GM23338 (cell line): ENCODE data around the gene GBP7. TPM values are rescaled to one million over a fixed set of nuclear protein-coding genes. Genes with fewer than 3 reads are reported as not detected.

Source experiments
- ATAC-seq: fragments of 200-7000 bp; cut with Tn5 transposase; 3 replicates; pipeline ENCODE4 v1.9.1; 2020
- DNase-seq: peaks from one replicate; pipeline ENCODE4 v3.0.0-alpha.2; 2015; ENCODE audit warnings: low spot score
- H2AFZ ChIP-seq: fragments of 200-600 bp; sonication (generic); 2 replicates; pipeline ENCODE4 v1.8.0; 2016; ENCODE audit warnings: antibody characterized with exemption, mild to moderate bottlenecking, moderate library complexity
- H3F3A ChIP-seq: fragments of 200-600 bp; sonication (generic); replicated peaks from 2 replicates; pipeline ENCODE4 v1.8.0; 2017; ENCODE audit warnings: antibody characterized with exemption, mixed run types, low read depth
- H3K27ac ChIP-seq: fragments of 200-600 bp; sonication (generic); 2 replicates; pipeline ENCODE4 v1.6.1; 2016; ENCODE audit warnings: low read depth
- H3K27me3 ChIP-seq: fragments of 200-600 bp; sonication (generic); 2 replicates; pipeline ENCODE4 v1.8.0; 2016; ENCODE audit warnings: mild to moderate bottlenecking, mixed run types, moderate library complexity; ENCODE audit not compliant: insufficient read depth
- H3K36me3 ChIP-seq: fragments of 200-600 bp; sonication (generic); 2 replicates; pipeline ENCODE4 v1.8.0; 2016; ENCODE audit warnings: mild to moderate bottlenecking; ENCODE audit not compliant: insufficient read depth
- H3K4me1 ChIP-seq: fragments of 200-600 bp; sonication (generic); 2 replicates; pipeline ENCODE4 v1.8.0; 2016; ENCODE audit warnings: mild to moderate bottlenecking, moderate library complexity; ENCODE audit not compliant: insufficient read depth
- H3K4me2 ChIP-seq: fragments of 200-600 bp; sonication (generic); 2 replicates; pipeline ENCODE4 v1.7.1; 2017; ENCODE audit warnings: mixed run types
- H3K4me3 ChIP-seq: fragments of 200-600 bp; sonication (generic); 2 replicates; pipeline ENCODE4 v1.6.1; 2016; ENCODE audit warnings: mixed run types
- H3K79me2 ChIP-seq: fragments of 200-600 bp; sonication (generic); replicated peaks from 2 replicates; pipeline ENCODE4 v1.8.0; 2017; ENCODE audit warnings: mild to moderate bottlenecking; ENCODE audit not compliant: insufficient read depth
- H3K9me2 ChIP-seq: fragments of 200-600 bp; sonication (generic); 2 replicates; pipeline ENCODE4 v1.8.0; 2017; ENCODE audit not compliant: insufficient read depth
- H4K20me1 ChIP-seq: fragments of 200-600 bp; sonication (generic); replicated peaks from 2 replicates; pipeline ENCODE4 v1.8.0; 2017; ENCODE audit warnings: mild to moderate bottlenecking; ENCODE audit not compliant: insufficient read depth
- H3K27ac Mint-ChIP-seq: 2 replicates; pipeline ENCODE4 v1.8.0; 2020; ENCODE audit warnings: inconsistent platforms, mild to moderate bottlenecking, moderate library complexity, mixed read lengths
- H3K27me3 Mint-ChIP-seq: 3 replicates; pipeline ENCODE4 v1.8.0; 2022; ENCODE audit warnings: low read depth, mild to moderate bottlenecking, moderate library complexity, mixed read lengths, inconsistent platforms; ENCODE audit not compliant: insufficient read depth, poor library complexity
- H3K36me3 Mint-ChIP-seq: 3 replicates; pipeline ENCODE4 v1.8.0; 2021; ENCODE audit warnings: low read depth, mild to moderate bottlenecking, inconsistent platforms, moderate library complexity, mixed read lengths
- H3K4me1 Mint-ChIP-seq: 3 replicates; pipeline ENCODE4 v1.8.0; 2020; ENCODE audit warnings: mild to moderate bottlenecking, inconsistent platforms, mixed read lengths
- H3K4me3 Mint-ChIP-seq: 3 replicates; pipeline ENCODE4 v1.8.0; 2021; ENCODE audit warnings: moderate library complexity, mild to moderate bottlenecking, inconsistent platforms, mixed read lengths
- H3K9me3 Mint-ChIP-seq: 3 replicates; pipeline ENCODE4 v1.8.0; 2020; ENCODE audit warnings: moderate library complexity, mild to moderate bottlenecking, inconsistent platforms, mixed read lengths
- CREB1 ChIP-seq: fragments of 250-450 bp; sonication (Bioruptor Pico); IDR thresholded peaks from 2 replicates; pipeline ENCODE4 v1.5.0; 2020; ENCODE audit warnings: low read depth, mild to moderate bottlenecking, moderate library complexity
- CTCF ChIP-seq, 2 experiments: fragments of 200-600 bp in 1 of 2; sonication (generic) in 1 of 2; conservative IDR thresholded peaks; 2 replicates each; pipeline versions ENCODE4 v1.5.1 to v1.6.1; 2016 to 2017; ENCODE audit warnings: antibody characterized with exemption in 2 of 2, low read depth in 2 of 2, mild to moderate bottlenecking in 2 of 2, moderate library complexity in 1 of 2
- EZH2 ChIP-seq: fragments of 200-600 bp; sonication (generic); IDR thresholded peaks from one replicate; pipeline ENCODE4 v1.8.0; 2017; ENCODE audit warnings: antibody characterized with exemption, mild to moderate bottlenecking, low read depth; ENCODE audit not compliant: unreplicated experiment
- EZH2phosphoT487 ChIP-seq: fragments of 200-600 bp; sonication (generic); IDR thresholded peaks from one replicate; pipeline ENCODE4 v1.8.1; 2018; ENCODE audit warnings: antibody characterized with exemption; ENCODE audit not compliant: unreplicated experiment
- JUNB ChIP-seq: IDR thresholded peaks from one replicate; pipeline ENCODE4 v1.6.1; 2016; ENCODE audit warnings: antibody characterized with exemption; ENCODE audit not compliant: unreplicated experiment
- NANOG ChIP-seq: IDR thresholded peaks from 2 replicates; pipeline ENCODE4 v1.6.1; 2016; ENCODE audit warnings: antibody characterized with exemption, borderline replicate concordance
- POLR2AphosphoS5 ChIP-seq: IDR thresholded peaks from 2 replicates; pipeline ENCODE4 v1.6.1; 2016; ENCODE audit warnings: antibody characterized with exemption, low read depth
- STAT1 ChIP-seq: IDR thresholded peaks from one replicate; pipeline ENCODE4 v1.6.1; 2016; ENCODE audit warnings: antibody characterized with exemption; ENCODE audit not compliant: unreplicated experiment
- ZNF114 ChIP-seq: fragments of 250-450 bp; sonication (Bioruptor Pico); IDR thresholded peaks from 2 replicates; pipeline ENCODE4 v1.5.0; 2020; ENCODE audit warnings: mild to moderate bottlenecking, moderate library complexity
- ZNF331 ChIP-seq: fragments of 250-450 bp; sonication (Bioruptor Pico); IDR thresholded peaks from 2 replicates; pipeline ENCODE4 v1.5.0; 2020; ENCODE audit warnings: low read depth, mild to moderate bottlenecking, moderate library complexity
- polyA plus RNA-seq: library from polyadenylated mRNA; unstranded; fragments of >200 nt; fragmentation: Nextera tagmentation; extraction: Ambion mirVana; gene quantifications from 2 replicates; pipeline ENCODE4 v1.2.1, GENCODE V29; 2016
- total RNA-seq: library from RNA; depleted of rRNA; stranded (reverse); fragments of >200 nt; shearing (Covaris generic); gene quantifications from 2 replicates; pipeline ENCODE4 v1.2.3, GENCODE V29; 2014
- TF ChIP-seq, protein P1 (sequence below): fragments of 250-450 bp; sonication (Bioruptor Pico); IDR thresholded peaks from 2 replicates; pipeline ENCODE4 v1.5.0; 2020; ENCODE audit warnings: mild to moderate bottlenecking, moderate library complexity
- TF ChIP-seq, protein P2 (sequence below): IDR thresholded peaks from 2 replicates; pipeline ENCODE4 v1.6.1; 2016; ENCODE audit warnings: antibody characterized with exemption
- TF ChIP-seq, protein P3 (sequence below): IDR thresholded peaks from one replicate; pipeline ENCODE4 v1.6.1; 2018; ENCODE audit warnings: antibody characterized with exemption; ENCODE audit not compliant: unreplicated experiment

GBP7 gene
- total and polyA plus RNA-seq, 2 experiments from 2014 or later, result not detected

DNA sequence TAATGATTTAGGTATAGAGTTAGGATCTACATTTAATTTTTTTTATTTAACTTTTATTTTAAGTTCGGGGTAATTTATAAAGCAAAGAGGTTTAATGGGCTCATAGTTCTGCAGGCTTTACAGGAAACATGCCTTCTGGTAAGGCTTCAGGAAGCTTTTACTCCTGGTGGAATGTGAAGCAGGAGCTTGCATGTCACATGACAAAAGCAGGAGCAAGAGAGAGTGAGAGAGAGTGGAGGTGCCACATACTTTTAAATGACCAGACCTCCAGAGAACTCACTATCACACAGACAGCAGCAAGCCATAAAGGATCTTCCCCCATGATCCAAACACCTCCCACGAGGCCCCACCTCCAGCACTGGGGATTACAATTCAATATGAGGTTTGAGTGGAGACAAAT lies 32.3 kb downstream of the GBP7 start:
- ATAC-seq (peak; percentile 33; the same call in 1 of the 3 replicates), DNase-seq (peak; percentile 17)
- TF ChIP-seq CREB1 (CRISPR knock-in tag) (no peak), EZH2phosphoT487 (no peak), STAT1 (no peak), NANOG (no peak), EZH2 (no peak), POLR2AphosphoS5 (no peak), CTCF (conservative IDR thresholded peaks at IDR 0.05; ENCODE audit: low read depth in 2 of 2) (no peak), ZNF331 (CRISPR knock-in tag) (no peak), JUNB (no peak), ZNF114 (CRISPR knock-in tag) (no peak)
- TF ChIP-seq, protein P1, sequence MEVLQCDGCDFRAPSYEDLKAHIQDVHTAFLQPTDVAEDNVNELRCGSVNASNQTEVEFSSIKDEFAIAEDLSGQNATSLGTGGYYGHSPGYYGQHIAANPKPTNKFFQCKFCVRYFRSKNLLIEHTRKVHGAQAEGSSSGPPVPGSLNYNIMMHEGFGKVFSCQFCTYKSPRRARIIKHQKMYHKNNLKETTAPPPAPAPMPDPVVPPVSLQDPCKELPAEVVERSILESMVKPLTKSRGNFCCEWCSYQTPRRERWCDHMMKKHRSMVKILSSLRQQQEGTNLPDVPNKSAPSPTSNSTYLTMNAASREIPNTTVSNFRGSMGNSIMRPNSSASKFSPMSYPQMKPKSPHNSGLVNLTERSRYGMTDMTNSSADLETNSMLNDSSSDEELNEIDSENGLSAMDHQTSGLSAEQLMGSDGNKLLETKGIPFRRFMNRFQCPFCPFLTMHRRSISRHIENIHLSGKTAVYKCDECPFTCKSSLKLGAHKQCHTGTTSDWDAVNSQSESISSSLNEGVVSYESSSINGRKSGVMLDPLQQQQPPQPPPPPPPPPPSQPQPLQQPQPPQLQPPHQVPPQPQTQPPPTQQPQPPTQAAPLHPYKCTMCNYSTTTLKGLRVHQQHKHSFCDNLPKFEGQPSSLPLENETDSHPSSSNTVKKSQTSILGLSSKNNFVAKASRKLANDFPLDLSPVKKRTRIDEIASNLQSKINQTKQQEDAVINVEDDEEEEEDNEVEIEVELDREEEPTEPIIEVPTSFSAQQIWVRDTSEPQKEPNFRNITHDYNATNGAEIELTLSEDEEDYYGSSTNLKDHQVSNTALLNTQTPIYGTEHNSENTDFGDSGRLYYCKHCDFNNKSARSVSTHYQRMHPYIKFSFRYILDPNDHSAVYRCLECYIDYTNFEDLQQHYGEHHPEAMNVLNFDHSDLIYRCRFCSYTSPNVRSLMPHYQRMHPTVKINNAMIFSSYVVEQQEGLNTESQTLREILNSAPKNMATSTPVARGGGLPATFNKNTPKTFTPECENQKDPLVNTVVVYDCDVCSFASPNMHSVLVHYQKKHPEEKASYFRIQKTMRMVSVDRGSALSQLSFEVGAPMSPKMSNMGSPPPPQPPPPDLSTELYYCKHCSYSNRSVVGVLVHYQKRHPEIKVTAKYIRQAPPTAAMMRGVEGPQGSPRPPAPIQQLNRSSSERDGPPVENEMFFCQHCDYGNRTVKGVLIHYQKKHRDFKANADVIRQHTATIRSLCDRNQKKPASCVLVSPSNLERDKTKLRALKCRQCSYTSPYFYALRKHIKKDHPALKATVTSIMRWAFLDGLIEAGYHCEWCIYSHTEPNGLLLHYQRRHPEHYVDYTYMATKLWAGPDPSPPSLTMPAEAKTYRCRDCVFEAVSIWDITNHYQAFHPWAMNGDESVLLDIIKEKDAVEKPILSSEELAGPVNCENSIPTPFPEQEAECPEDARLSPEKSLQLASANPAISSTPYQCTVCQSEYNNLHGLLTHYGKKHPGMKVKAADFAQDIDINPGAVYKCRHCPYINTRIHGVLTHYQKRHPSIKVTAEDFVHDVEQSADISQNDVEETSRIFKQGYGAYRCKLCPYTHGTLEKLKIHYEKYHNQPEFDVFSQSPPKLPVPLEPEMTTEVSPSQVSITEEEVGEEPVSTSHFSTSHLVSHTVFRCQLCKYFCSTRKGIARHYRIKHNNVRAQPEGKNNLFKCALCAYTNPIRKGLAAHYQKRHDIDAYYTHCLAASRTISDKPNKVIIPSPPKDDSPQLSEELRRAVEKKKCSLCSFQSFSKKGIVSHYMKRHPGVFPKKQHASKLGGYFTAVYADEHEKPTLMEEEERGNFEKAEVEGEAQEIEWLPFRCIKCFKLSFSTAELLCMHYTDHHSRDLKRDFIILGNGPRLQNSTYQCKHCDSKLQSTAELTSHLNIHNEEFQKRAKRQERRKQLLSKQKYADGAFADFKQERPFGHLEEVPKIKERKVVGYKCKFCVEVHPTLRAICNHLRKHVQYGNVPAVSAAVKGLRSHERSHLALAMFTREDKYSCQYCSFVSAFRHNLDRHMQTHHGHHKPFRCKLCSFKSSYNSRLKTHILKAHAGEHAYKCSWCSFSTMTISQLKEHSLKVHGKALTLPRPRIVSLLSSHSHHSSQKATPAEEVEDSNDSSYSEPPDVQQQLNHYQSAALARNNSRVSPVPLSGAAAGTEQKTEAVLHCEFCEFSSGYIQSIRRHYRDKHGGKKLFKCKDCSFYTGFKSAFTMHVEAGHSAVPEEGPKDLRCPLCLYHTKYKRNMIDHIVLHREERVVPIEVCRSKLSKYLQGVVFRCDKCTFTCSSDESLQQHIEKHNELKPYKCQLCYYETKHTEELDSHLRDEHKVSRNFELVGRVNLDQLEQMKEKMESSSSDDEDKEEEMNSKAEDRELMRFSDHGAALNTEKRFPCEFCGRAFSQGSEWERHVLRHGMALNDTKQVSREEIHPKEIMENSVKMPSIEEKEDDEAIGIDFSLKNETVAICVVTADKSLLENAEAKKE, result no peak
- TF ChIP-seq, protein P2, sequence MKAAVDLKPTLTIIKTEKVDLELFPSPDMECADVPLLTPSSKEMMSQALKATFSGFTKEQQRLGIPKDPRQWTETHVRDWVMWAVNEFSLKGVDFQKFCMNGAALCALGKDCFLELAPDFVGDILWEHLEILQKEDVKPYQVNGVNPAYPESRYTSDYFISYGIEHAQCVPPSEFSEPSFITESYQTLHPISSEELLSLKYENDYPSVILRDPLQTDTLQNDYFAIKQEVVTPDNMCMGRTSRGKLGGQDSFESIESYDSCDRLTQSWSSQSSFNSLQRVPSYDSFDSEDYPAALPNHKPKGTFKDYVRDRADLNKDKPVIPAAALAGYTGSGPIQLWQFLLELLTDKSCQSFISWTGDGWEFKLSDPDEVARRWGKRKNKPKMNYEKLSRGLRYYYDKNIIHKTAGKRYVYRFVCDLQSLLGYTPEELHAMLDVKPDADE, result no peak
- TF ChIP-seq, protein P3, sequence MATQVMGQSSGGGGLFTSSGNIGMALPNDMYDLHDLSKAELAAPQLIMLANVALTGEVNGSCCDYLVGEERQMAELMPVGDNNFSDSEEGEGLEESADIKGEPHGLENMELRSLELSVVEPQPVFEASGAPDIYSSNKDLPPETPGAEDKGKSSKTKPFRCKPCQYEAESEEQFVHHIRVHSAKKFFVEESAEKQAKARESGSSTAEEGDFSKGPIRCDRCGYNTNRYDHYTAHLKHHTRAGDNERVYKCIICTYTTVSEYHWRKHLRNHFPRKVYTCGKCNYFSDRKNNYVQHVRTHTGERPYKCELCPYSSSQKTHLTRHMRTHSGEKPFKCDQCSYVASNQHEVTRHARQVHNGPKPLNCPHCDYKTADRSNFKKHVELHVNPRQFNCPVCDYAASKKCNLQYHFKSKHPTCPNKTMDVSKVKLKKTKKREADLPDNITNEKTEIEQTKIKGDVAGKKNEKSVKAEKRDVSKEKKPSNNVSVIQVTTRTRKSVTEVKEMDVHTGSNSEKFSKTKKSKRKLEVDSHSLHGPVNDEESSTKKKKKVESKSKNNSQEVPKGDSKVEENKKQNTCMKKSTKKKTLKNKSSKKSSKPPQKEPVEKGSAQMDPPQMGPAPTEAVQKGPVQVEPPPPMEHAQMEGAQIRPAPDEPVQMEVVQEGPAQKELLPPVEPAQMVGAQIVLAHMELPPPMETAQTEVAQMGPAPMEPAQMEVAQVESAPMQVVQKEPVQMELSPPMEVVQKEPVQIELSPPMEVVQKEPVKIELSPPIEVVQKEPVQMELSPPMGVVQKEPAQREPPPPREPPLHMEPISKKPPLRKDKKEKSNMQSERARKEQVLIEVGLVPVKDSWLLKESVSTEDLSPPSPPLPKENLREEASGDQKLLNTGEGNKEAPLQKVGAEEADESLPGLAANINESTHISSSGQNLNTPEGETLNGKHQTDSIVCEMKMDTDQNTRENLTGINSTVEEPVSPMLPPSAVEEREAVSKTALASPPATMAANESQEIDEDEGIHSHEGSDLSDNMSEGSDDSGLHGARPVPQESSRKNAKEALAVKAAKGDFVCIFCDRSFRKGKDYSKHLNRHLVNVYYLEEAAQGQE, result no peak
- Histone ChIP-seq H3K27ac (no peak overlapping the region), H3K36me3 (no peaks in the 10 kb centered on the region), H3K9me2 (no peaks in the 10 kb centered on the region), H4K20me1 (no peaks in the 10 kb centered on the region), H3K79me2 (no peaks in the 10 kb centered on the region), H3F3A (no peaks in the 10 kb centered on the region), H3K4me1 (no peaks in the 10 kb centered on the region), H2AFZ (peak overlapping the region; percentile 35; the same call in 1 of the 2 replicates), H3K27me3 (no peaks in the 10 kb centered on the region), H3K4me2 (no peak overlapping the region), H3K4me3 (no peak overlapping the region)
- no peak overlapping the region; the same call in 1 of the 2 replicates for H3K27ac Mint-ChIP-seq
- H3K27me3 Mint-ChIP-seq, result no peaks in the 10 kb centered on the region
- H3K4me3 Mint-ChIP-seq, result no peak overlapping the region
- no peaks in the 10 kb centered on the region for H3K36me3 Mint-ChIP-seq
- H3K9me3 Mint-ChIP-seq, result no peaks in the 10 kb centered on the region; the same call in 2 of the 3 replicates
- H3K4me1 Mint-ChIP-seq, result no peaks in the 10 kb centered on the region; the same call in 2 of the 3 replicates
